ENCODE data around the gene VWA5B2. TPM values are rescaled to one million over a fixed set of nuclear protein-coding genes. Genes with fewer than 3 reads are reported as not detected.

VWA5B2 gene
- total and polyA plus RNA-seq, 2 of the 4 experiments (the other 2 are of a cell fraction) = not detected

DNA sequence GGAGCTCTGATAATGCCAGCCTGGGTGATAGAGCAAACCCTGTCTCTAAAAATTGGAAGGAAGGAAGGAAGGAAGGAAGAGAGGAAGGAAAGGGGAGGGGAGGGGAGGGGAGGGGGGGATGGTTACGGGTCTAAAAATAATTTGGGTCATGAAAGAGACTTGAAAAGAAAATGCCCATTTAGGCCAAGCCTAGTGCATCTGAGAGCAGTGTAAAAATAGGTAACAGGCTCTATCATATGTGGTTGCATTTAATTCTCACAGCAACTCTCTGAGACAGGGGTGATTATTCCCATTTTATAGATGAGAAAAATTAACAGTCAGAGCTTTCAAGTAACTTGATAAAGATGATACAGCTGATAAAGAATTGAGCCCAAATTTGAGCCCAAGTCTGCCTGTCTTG is 42.9 kb downstream of the VWA5B2 start:
- Histone ChIP-seq H3K18ac (ENCODE audit: low read depth, low read length) (no peak overlapping the region), H3K4me3 (ENCODE audit: insufficient read depth, low read depth, low read length) (no peak overlapping the region), H3K23ac (ENCODE audit: low read depth, low read length) (no peak overlapping the region), H3K14ac (replicated peaks; ENCODE audit: low read depth, low read length) (no peak overlapping the region), H3K9ac (ENCODE audit: low read depth, low read length) (no peak overlapping the region), H2BK15ac (ENCODE audit: low read depth, low read length) (no peak overlapping the region), H3K27me3 (ENCODE audit: control insufficient read depth, insufficient read depth, low read length) (peaks cover 42% of the 10 kb centered on the region), H3K9me3 (ENCODE audit: control insufficient read depth, insufficient read depth, low read length) (no peaks in the 10 kb centered on the region), H2AK9ac (replicated peaks; ENCODE audit: low read depth, low read length, poor library complexity) (no peak overlapping the region), H4K91ac (ENCODE audit: insufficient read depth, low read depth, low read length) (no peak overlapping the region), H3K4ac (ENCODE audit: low read depth, low read length) (no peak overlapping the region), H4K8ac (ENCODE audit: low read depth in 2 of 2, low read length in 2 of 2) (no peak overlapping the region), H2AK5ac (ENCODE audit: low read depth, low read length) (no peak overlapping the region), H3K9me1 (ENCODE audit: insufficient read depth, low read length) (peaks cover 3% of the 10 kb centered on the region; the same call in 1 of the 2 replicates), H2BK20ac (ENCODE audit: low read depth, low read length) (no peak overlapping the region), H2AFZ (replicated peaks; ENCODE audit: low read length, poor library complexity) (no peak overlapping the region), H3K79me1 (ENCODE audit: low read depth in 1 of 2, low read length in 2 of 2) (no peaks in the 10 kb centered on the region), H4K5ac (ENCODE audit: low read depth, low read length) (no peak overlapping the region), H3K4me1 (ENCODE audit: control insufficient read depth, insufficient read depth, low read length) (no peaks in the 10 kb centered on the region), H3K36me3 (ENCODE audit: control insufficient read depth, insufficient read depth, low read length) (no peaks in the 10 kb centered on the region), H4K20me1 (ENCODE audit: insufficient read depth, low read length) (no peaks in the 10 kb centered on the region), H3K27ac (ENCODE audit: insufficient read depth, low read length) (no peak overlapping the region), H2BK5ac (ENCODE audit: low read depth, low read length, poor library complexity, severe bottlenecking) (no peak overlapping the region), H3K56ac (ENCODE audit: extremely low read depth, insufficient read depth, low read length) (no peak overlapping the region), H2BK120ac (ENCODE audit: low read depth, low read length) (no peak overlapping the region), H3K4me2 (ENCODE audit: low read depth, low read length) (no peak overlapping the region)
- TF ChIP-seq CHD1 (IDR thresholded peaks at IDR 0.05; ENCODE audit: low read depth, low read length) (no peak), RFX5 (IDR thresholded peaks at IDR 0.05; ENCODE audit: low read depth, low read length) (no peak), FOS (IDR thresholded peaks at IDR 0.05; ENCODE audit: low read depth, low read length) (no peak), POLR2A (IDR thresholded peaks at IDR 0.05; ENCODE audit: low read depth, low read length) (no peak), CEBPB (IDR thresholded peaks at IDR 0.05; ENCODE audit: low read depth, low read length) (no peak), NFE2L2 (IDR thresholded peaks at IDR 0.05; ENCODE audit: low read depth, low read length) (no peak), RCOR1 (IDR thresholded peaks at IDR 0.05; ENCODE audit: insufficient replicate concordance, low read length) (no peak), MAFK (IDR thresholded peaks at IDR 0.05; ENCODE audit: low read depth, low read length) (no peak), SMC3 (IDR thresholded peaks at IDR 0.05; ENCODE audit: low read depth, low read length) (no peak), MXI1 (IDR thresholded peaks at IDR 0.05; ENCODE audit: borderline replicate concordance, low read depth, low read length) (no peak), RAD21 (IDR thresholded peaks at IDR 0.05; ENCODE audit: low read length) (no peak), MAZ (IDR thresholded peaks at IDR 0.05; ENCODE audit: borderline replicate concordance, low read depth, low read length) (no peak), BHLHE40 (IDR thresholded peaks at IDR 0.05; ENCODE audit: low read depth, low read length) (no peak)
- TF ChIP-seq, protein P1, sequence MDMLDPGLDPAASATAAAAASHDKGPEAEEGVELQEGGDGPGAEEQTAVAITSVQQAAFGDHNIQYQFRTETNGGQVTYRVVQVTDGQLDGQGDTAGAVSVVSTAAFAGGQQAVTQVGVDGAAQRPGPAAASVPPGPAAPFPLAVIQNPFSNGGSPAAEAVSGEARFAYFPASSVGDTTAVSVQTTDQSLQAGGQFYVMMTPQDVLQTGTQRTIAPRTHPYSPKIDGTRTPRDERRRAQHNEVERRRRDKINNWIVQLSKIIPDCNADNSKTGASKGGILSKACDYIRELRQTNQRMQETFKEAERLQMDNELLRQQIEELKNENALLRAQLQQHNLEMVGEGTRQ (IDR thresholded peaks at IDR 0.05; ENCODE audit: low read depth, low read length) = no peak
- TF ChIP-seq, protein P2, sequence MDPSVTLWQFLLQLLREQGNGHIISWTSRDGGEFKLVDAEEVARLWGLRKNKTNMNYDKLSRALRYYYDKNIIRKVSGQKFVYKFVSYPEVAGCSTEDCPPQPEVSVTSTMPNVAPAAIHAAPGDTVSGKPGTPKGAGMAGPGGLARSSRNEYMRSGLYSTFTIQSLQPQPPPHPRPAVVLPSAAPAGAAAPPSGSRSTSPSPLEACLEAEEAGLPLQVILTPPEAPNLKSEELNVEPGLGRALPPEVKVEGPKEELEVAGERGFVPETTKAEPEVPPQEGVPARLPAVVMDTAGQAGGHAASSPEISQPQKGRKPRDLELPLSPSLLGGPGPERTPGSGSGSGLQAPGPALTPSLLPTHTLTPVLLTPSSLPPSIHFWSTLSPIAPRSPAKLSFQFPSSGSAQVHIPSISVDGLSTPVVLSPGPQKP (IDR thresholded peaks at IDR 0.05; ENCODE audit: borderline replicate concordance, low read depth, low read length) = no peak
- TF ChIP-seq, protein P3, sequence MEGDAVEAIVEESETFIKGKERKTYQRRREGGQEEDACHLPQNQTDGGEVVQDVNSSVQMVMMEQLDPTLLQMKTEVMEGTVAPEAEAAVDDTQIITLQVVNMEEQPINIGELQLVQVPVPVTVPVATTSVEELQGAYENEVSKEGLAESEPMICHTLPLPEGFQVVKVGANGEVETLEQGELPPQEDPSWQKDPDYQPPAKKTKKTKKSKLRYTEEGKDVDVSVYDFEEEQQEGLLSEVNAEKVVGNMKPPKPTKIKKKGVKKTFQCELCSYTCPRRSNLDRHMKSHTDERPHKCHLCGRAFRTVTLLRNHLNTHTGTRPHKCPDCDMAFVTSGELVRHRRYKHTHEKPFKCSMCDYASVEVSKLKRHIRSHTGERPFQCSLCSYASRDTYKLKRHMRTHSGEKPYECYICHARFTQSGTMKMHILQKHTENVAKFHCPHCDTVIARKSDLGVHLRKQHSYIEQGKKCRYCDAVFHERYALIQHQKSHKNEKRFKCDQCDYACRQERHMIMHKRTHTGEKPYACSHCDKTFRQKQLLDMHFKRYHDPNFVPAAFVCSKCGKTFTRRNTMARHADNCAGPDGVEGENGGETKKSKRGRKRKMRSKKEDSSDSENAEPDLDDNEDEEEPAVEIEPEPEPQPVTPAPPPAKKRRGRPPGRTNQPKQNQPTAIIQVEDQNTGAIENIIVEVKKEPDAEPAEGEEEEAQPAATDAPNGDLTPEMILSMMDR (conservative IDR thresholded peaks at IDR 0.05; ENCODE audit: low read depth, low read length) = no peak
- dilution Hi-C loops (cut with HindIII; ENCODE audit: low sequenced_read_pairs, unreplicated experiment) (no loop called here), in situ Hi-C loops (cut with MboI; ENCODE audit: low sequenced_read_pairs) (loop anchor here (25.0 kb wide), 1 partner anchor 810 kb away; no protein-coding TSS in a partner anchor), intact Hi-C loops (cut with micrococcal nuclease) (no loop called here)
- no peak for DNase-seq
- POLR2A ChIA-PET (ENCODE audit: unreplicated experiment) = no interaction called here
- no peak for ATAC-seq (ENCODE audit: low read depth)
- CTCF ChIA-PET = interaction anchor here (0.9 kb wide), 1 partner anchor 45 kb away, joined by 4 read pairs; no protein-coding TSS in a partner anchor
- BruUV-seq (replicated peaks) = no TSS peak
- no CpG with 5 or more reads among the region's 1 CpG for WGBS, 2 experiments (ENCODE audit: extremely low coverage in 2 of 2, insufficient read length in 1 of 2)
